HepG2 (cell line): ENCODE measurements around the gene SCAI.

Experiments used
- BRF2 ChIP-seq: sonication (generic); formaldehyde crosslinking; IDR thresholded peaks from 2 replicates; pipeline ENCODE4 v1.8.1; 2022; ENCODE audit warnings: mild to moderate bottlenecking, missing genetic modification reagents
- IKZF4 ChIP-seq: sonication (generic); formaldehyde crosslinking; IDR thresholded peaks from 2 replicates; pipeline ENCODE4 v1.5.1; 2020; ENCODE audit warnings: borderline replicate concordance, mild to moderate bottlenecking, low read depth, missing genetic modification reagents; ENCODE audit errors: not compliant biosample characterization
- MAFG ChIP-seq: sonication (generic); formaldehyde crosslinking; IDR thresholded peaks from 2 replicates; pipeline ENCODE4 v1.5.1; 2020; ENCODE audit warnings: mild to moderate bottlenecking, missing genetic modification reagents
- MAFK ChIP-seq, 2 experiments: IDR thresholded peaks in 1 of 2; conservative IDR thresholded peaks in 1 of 2; 2 replicates each; pipeline ENCODE4 v1.6.1; 2011; ENCODE audit warnings: improper control_type of control experiment in 2 of 2, low read length in 2 of 2
- MAZ ChIP-seq, 2 experiments: sonication (generic) in 1 of 2; formaldehyde crosslinking in 1 of 2; IDR thresholded peaks; 2 replicates each; pipeline versions ENCODE4 v1.5.0 to v1.6.1; 2012 to 2020; ENCODE audit warnings: low read depth in 2 of 2, mild to moderate bottlenecking in 2 of 2, borderline replicate concordance in 1 of 2, improper control_type of control experiment in 1 of 2, low read length in 1 of 2, missing genetic modification reagents in 1 of 2, moderate library complexity in 1 of 2
- SIN3A ChIP-seq: IDR thresholded peaks from 2 replicates; pipeline ENCODE4 v1.6.1; 2011; ENCODE audit warnings: low read depth, mild to moderate bottlenecking, control low read depth, low read length, borderline replicate concordance
- SMC3 ChIP-seq: IDR thresholded peaks from 2 replicates; pipeline ENCODE4 v1.6.1; 2011; ENCODE audit warnings: low read length, improper control_type of control experiment
- ZFP37 ChIP-seq: sonication (generic); formaldehyde crosslinking; IDR thresholded peaks from 2 replicates; pipeline ENCODE4 v1.4.0; 2020; ENCODE audit warnings: missing genetic modification reagents, borderline replicate concordance
- ZNF24 ChIP-seq: fragments of 450-650 bp; IDR thresholded peaks from 2 replicates; pipeline ENCODE4 v1.6.1; 2017; ENCODE audit warnings: antibody characterized with exemption, mild to moderate bottlenecking
- ZNF354B ChIP-seq: sonication (generic); formaldehyde crosslinking; IDR thresholded peaks from 2 replicates; pipeline ENCODE4 v1.8.0; 2022; ENCODE audit warnings: mild to moderate bottlenecking, missing genetic modification reagents
- ZNF589 ChIP-seq: sonication (generic); formaldehyde crosslinking; conservative IDR thresholded peaks from 2 replicates; pipeline ENCODE4 v1.8.0; 2022; ENCODE audit warnings: mild to moderate bottlenecking, moderate library complexity, missing genetic modification reagents
- TF ChIP-seq, protein P1 (sequence below): sonication (generic); formaldehyde crosslinking; IDR thresholded peaks from 2 replicates; pipeline ENCODE4 v1.4.0; 2020; ENCODE audit warnings: low read depth, mild to moderate bottlenecking, missing genetic modification reagents
- TF ChIP-seq, protein P2 (sequence below): sonication (generic); formaldehyde crosslinking; IDR thresholded peaks from 2 replicates; pipeline ENCODE4 v1.5.0; 2020; ENCODE audit warnings: mild to moderate bottlenecking, missing genetic modification reagents, moderate library complexity

GRCh38 chr9:124897570-124898460 lies 245.5 kb downstream of the SCAI start:
- TF ChIP-seq SMC3 (peak; percentile 18), MAFK (conservative IDR thresholded peaks at IDR 0.05 in 1 of 2, IDR thresholded peaks at IDR 0.05 in 1 of 2; ENCODE audit: low read length in 2 of 2) (0 out of 4 replicates have a peak, but pooled peaks of 1 of the 2 experiments have one; percentile 1), BRF2 (no peak), ZNF354B (no peak), ZFP37 (CRISPR knock-in tag) (no peak), MAFG (CRISPR knock-in tag) (no peak), ZNF24 (peak; percentile 68), MAZ (IDR thresholded peaks at IDR 0.05; ENCODE audit: borderline replicate concordance, low read depth, low read length) (no peak), MAZ (CRISPR knock-in tag; IDR thresholded peaks at IDR 0.05; ENCODE audit: low read depth) (no peak), IKZF4 (CRISPR knock-in tag) (no peak), ZNF589 (no peak), SIN3A (no peak)
- TF ChIP-seq, protein P1, sequence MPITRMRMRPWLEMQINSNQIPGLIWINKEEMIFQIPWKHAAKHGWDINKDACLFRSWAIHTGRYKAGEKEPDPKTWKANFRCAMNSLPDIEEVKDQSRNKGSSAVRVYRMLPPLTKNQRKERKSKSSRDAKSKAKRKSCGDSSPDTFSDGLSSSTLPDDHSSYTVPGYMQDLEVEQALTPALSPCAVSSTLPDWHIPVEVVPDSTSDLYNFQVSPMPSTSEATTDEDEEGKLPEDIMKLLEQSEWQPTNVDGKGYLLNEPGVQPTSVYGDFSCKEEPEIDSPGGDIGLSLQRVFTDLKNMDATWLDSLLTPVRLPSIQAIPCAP (CRISPR knock-in tag): no peak
- TF ChIP-seq, protein P2, sequence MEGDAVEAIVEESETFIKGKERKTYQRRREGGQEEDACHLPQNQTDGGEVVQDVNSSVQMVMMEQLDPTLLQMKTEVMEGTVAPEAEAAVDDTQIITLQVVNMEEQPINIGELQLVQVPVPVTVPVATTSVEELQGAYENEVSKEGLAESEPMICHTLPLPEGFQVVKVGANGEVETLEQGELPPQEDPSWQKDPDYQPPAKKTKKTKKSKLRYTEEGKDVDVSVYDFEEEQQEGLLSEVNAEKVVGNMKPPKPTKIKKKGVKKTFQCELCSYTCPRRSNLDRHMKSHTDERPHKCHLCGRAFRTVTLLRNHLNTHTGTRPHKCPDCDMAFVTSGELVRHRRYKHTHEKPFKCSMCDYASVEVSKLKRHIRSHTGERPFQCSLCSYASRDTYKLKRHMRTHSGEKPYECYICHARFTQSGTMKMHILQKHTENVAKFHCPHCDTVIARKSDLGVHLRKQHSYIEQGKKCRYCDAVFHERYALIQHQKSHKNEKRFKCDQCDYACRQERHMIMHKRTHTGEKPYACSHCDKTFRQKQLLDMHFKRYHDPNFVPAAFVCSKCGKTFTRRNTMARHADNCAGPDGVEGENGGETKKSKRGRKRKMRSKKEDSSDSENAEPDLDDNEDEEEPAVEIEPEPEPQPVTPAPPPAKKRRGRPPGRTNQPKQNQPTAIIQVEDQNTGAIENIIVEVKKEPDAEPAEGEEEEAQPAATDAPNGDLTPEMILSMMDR (CRISPR knock-in tag): no peak
